Sigmoid colon (tissue), 7 donors: ENCODE results near the gene DTNA. TPM values are rescaled to one million over a fixed set of nuclear protein-coding genes. Genes with fewer than 3 reads are reported as not detected.
"Not testable (repeated sequence)": the region's sequence is repeated elsewhere in the genome, so short reads cannot be mapped to it uniquely, and the experiment has no call there.

Source experiments
- DNase-seq: peaks from one replicate; pipeline ENCODE4 v3.0.0-alpha.2; 2019
- H3K27ac ChIP-seq, 4 donors: fragments of 200-600 bp; sonication (generic); one replicate each; pipeline ENCODE4 v1.5.1; 2016 to 2019; ENCODE audit warnings: mild to moderate bottlenecking in 1 of 4
- H3K27me3 ChIP-seq, 3 donors: fragments of 200-600 bp; sonication (generic); one replicate each; pipeline ENCODE4 v1.5.1; 2019; ENCODE audit warnings: mild to moderate bottlenecking in 1 of 3
- H3K36me3 ChIP-seq, 4 donors: fragments of 200-600 bp; sonication (generic); one replicate each; pipeline ENCODE4 v1.5.1; 2016 to 2019
- H3K4me1 ChIP-seq, 4 donors: fragments of 200-600 bp; sonication (generic); one replicate each; pipeline ENCODE4 v1.5.1; 2017 to 2019
- H3K4me3 ChIP-seq, 4 donors: fragments of 200-600 bp; sonication (generic); one replicate each; pipeline ENCODE4 v1.5.1; 2017 to 2019; ENCODE audit warnings: mild to moderate bottlenecking in 2 of 4, moderate library complexity in 1 of 4
- H3K9me3 ChIP-seq, 4 donors: fragments of 200-600 bp in 3 of 4; sonication (generic) in 3 of 4; one replicate each; pipeline versions ENCODE4 v1.5.1 to v1.6.1; 2013 to 2019
- CTCF ChIP-seq, 4 experiments: fragments of 450-650 bp in 3 of 4; fragments of 200-600 bp in 1 of 4; IDR thresholded peaks; one replicate each; pipeline ENCODE4 v1.5.1; 2016 to 2019; ENCODE audit warnings: antibody characterized with exemption in 4 of 4, mild to moderate bottlenecking in 3 of 4, moderate library complexity in 2 of 4
- EP300 ChIP-seq, 4 donors: sonication (generic); formaldehyde crosslinking; IDR thresholded peaks; one replicate each; pipeline ENCODE4 v1.6.1; 2017; ENCODE audit warnings: antibody characterized with exemption in 4 of 4
- POLR2A ChIP-seq, 2 donors: fragments of 450-650 bp; IDR thresholded peaks; one replicate each; pipeline ENCODE4 v1.6.1; 2016; ENCODE audit warnings: antibody characterized with exemption in 2 of 2, mild to moderate bottlenecking in 2 of 2, moderate library complexity in 2 of 2
- POLR2AphosphoS5 ChIP-seq, 4 donors: sonication (generic); formaldehyde crosslinking; IDR thresholded peaks; one replicate each; pipeline ENCODE4 v1.6.1; 2017; ENCODE audit warnings: antibody characterized with exemption in 4 of 4
- WGBS, 2 donors: extraction: QIAGEN DNeasy Blood & Tissue Kit; methylation state at CpG; one replicate each; pipeline ENCODE4 v1.1.7; 2013; 5-methylcytosine and 5-hydroxymethylcytosine counted together
- intact Hi-C: fragments of 100-400 bp; cut with DNase I; formaldehyde crosslinking; loops from one replicate; pipeline ENCODE4 v1.15.1; 2023
- polyA plus RNA-seq, 3 donors: library from polyadenylated mRNA; stranded (reverse); fragments of 200-250 nt; gene quantifications; one replicate each; pipeline ENCODE4 v1.2.3, GENCODE V29; 2013
- total RNA-seq, 4 donors: library from RNA; depleted of rRNA; stranded (reverse); fragments of >200 nt; gene quantifications; one replicate each; pipeline ENCODE4 v1.1.0, GENCODE V29; 2016
- donor health status: healthy with polysubstance abuse.
- donor health status: Bipolar disorder and iron deficiency.
- donor health status: healthy.

DTNA gene
- total and polyA plus RNA-seq, 7 donors = 1.4 to 140 (median 71.9) TPM

GRCh38 chr18:34729740-34730355, 19.8 kb downstream of the DTNA start:
- Histone ChIP-seq H3K9me3 (no peaks in the 10 kb centered on the region), H3K27me3 (no peaks in the 10 kb centered on the region), H3K36me3 (no peaks in the 10 kb centered on the region), H3K4me3 (no peak overlapping the region), H3K4me1 (peaks cover 0 to 40% (median 25%) of the 10 kb centered on the region in 4 donors), H3K27ac (peak overlapping the region; percentile 21 to 58 (median 41))
- TF ChIP-seq CTCF (IDR thresholded peaks at IDR 0.05) (no peak), POLR2AphosphoS5 (IDR thresholded peaks at IDR 0.05) (peak in 2 of 4 donors; percentile 27 to 49), EP300 (IDR thresholded peaks at IDR 0.05) (peak in 2 of 4 donors; percentile 17 to 58), POLR2A (IDR thresholded peaks at IDR 0.05) (no peak)
- intact Hi-C loops = no loop called here
- DNase-seq = no peak
- WGBS, 2 donors = 44 to 80% methylated on average over 2 of the region's 2 CpGs

- Histone ChIP-seq H3K27ac (peak overlapping the region; percentile 21 to 58 (median 41)), H3K36me3 (no peaks in the 10 kb centered on the region), H3K27me3 (no peaks in the 10 kb centered on the region), H3K4me1 (peaks cover 0 to 40% (median 25%) of the 10 kb centered on the region in 4 donors), H3K9me3 (no peaks in the 10 kb centered on the region), H3K4me3 (no peak overlapping the region)
- TF ChIP-seq EP300 (IDR thresholded peaks at IDR 0.05) (no peak), CTCF (IDR thresholded peaks at IDR 0.05) (no peak), POLR2A (IDR thresholded peaks at IDR 0.05) (no peak), POLR2AphosphoS5 (IDR thresholded peaks at IDR 0.05) (no peak)
- intact Hi-C loops = no loop called here
- no peak for DNase-seq
These were observed 20.7 kb downstream of the DTNA start for GRCh38 chr18:34730774-34731173.

DNA sequence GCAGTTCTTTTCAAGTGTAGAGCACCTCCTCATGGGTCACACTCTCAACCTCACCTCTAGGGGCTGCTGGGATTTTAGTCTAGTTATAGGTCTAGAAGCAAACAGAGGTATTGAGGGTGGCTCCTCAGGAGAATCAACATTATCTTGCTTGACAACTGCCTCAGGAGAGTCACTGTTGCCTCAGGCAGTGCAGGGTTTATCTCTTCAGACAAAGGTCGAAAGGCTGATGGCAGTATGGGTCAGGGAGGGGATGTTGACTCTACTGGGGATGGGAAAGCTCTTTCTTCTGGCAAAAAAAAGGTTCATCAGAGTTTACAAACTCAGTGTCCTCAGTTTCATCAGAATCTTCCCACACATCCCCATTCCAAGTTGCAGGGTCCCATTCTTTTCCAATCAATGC, 24.0 kb downstream of the DTNA start:
- Histone ChIP-seq H3K4me3 (no peak overlapping the region), H3K36me3 (no peaks in the 10 kb centered on the region), H3K9me3 (no peaks in the 10 kb centered on the region), H3K4me1 (peaks cover 0 to 48% (median 35%) of the 10 kb centered on the region in 4 donors), H3K27ac (no peak overlapping the region), H3K27me3 (no peaks in the 10 kb centered on the region)
- DNase-seq = no peak
- intact Hi-C loops = no loop called here
- 83 to 86% methylated on average over 1 of the region's 1 CpG for WGBS, 2 donors
- TF ChIP-seq POLR2A (IDR thresholded peaks at IDR 0.05) = no peak
- TF ChIP-seq EP300 (IDR thresholded peaks at IDR 0.05) = no peak
- TF ChIP-seq CTCF (IDR thresholded peaks at IDR 0.05) = no peak

DNA sequence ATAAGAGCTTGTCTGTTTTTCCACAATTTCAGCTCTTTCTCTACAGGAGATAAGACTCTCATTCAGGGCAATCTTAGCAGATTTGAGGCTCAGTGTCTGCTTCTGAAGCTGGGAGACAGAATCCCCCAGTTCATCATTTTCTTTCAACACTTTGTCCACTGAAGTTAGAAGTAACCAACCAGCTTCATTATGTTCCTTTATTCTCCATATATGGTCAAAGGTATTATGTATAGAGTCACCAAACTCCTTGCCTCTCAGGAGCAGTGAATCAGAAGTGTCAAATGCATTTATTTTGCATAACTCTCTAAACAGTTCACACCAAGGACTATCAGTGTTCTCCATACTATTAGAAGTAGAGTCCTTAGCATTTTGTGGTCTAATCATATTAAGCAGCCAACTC, 24.4 kb downstream of the DTNA start:
- H3K36me3 ChIP-seq, H3K4me3 ChIP-seq, H3K27ac ChIP-seq, H3K27me3 ChIP-seq, DNase-seq, H3K9me3 ChIP-seq, intact Hi-C loops: not testable (repeated sequence)
- peaks cover 0 to 48% (median 37%) of the 10 kb centered on the region in 4 donors for H3K4me1 ChIP-seq

GRCh38 chr18:34738175-34738894, 28.2 kb downstream of the DTNA start:
- TF ChIP-seq CTCF (IDR thresholded peaks at IDR 0.05) = no peak
- TF ChIP-seq POLR2AphosphoS5 (IDR thresholded peaks at IDR 0.05) = peak in 2 of 4 donors; percentile 7 to 12
- no peak for DNase-seq
- intact Hi-C loops = no loop called here
- Histone ChIP-seq H3K4me1 (peaks cover 0 to 56% (median 42%) of the 10 kb centered on the region in 4 donors), H3K36me3 (no peaks in the 10 kb centered on the region), H3K4me3 (no peak overlapping the region), H3K27ac (peak overlapping the region in 2 of 4 donors; percentile 24 to 52), H3K27me3 (no peaks in the 10 kb centered on the region), H3K9me3 (no peaks in the 10 kb centered on the region)
- WGBS, 2 donors = 81 to 82% methylated on average over 9 of the region's 9 CpGs
